CD4-positive, alpha-beta memory T cell (primary cell): ENCODE measurements around the gene ZNF776. TPM values are rescaled to one million over a fixed set of nuclear protein-coding genes. Genes with fewer than 3 reads are reported as not detected.
A peak's percentile ranks its signal among the peaks of the same experiment; 100 is the strongest.

ENCODE experiments used
- CTCF ChIA-PET: fragments of 350-600 bp; sonication (Branson Sonifier 250); formaldehyde crosslinking; loops from one replicate; lab custom pipeline; 2021; ENCODE audit warnings: inconsistent platforms; ENCODE audit not compliant: partially characterized antibody; lab: Charles Lee
- POLR2A ChIA-PET: fragments of 350-600 bp; sonication (Branson Sonifier 250); formaldehyde crosslinking; loops from one replicate; lab custom pipeline; 2021; ENCODE audit not compliant: partially characterized antibody; lab: Charles Lee
- DNase-seq, 5 donors: peaks; one replicate each; pipeline versions ENCODE4 v3.0.0 to v3.0.0-alpha.2; 2020 to 2022; ENCODE audit warnings: mixed read lengths in 1 of 5
- H3K27ac ChIP-seq: one replicate; pipeline ENCODE4 v1.7.0; 2013; ENCODE audit warnings: low read depth, low read length
- H3K27me3 ChIP-seq: 2 replicates; pipeline ENCODE4 v1.7.0; 2013; ENCODE audit warnings: mild to moderate bottlenecking, low read length, moderate library complexity; ENCODE audit not compliant: insufficient read depth
- H3K36me3 ChIP-seq: 2 replicates; pipeline ENCODE4 v1.7.0; 2013; ENCODE audit warnings: mild to moderate bottlenecking, low read length, moderate library complexity; ENCODE audit not compliant: insufficient read depth
- H3K4me1 ChIP-seq: 2 replicates; pipeline ENCODE4 v1.7.0; 2013; ENCODE audit warnings: mild to moderate bottlenecking, low read length, moderate library complexity; ENCODE audit not compliant: insufficient read depth
- H3K4me3 ChIP-seq, 2 donors: one replicate each; pipeline ENCODE4 v1.7.0; 2013; ENCODE audit warnings: low read length in 2 of 2, mild to moderate bottlenecking in 1 of 2
- H3K9me3 ChIP-seq, 2 donors: one replicate each; pipeline ENCODE4 v1.7.0; 2013; ENCODE audit warnings: low read length in 2 of 2, control low read depth in 1 of 2; ENCODE audit not compliant: control insufficient read depth in 1 of 2
- H3K27ac Mint-ChIP-seq, 7 donors: one replicate each; pipeline ENCODE4 v1.8.0; 2020 to 2021; ENCODE audit warnings: mixed read lengths in 7 of 7, mild to moderate bottlenecking in 6 of 7, inconsistent platforms in 3 of 7, moderate library complexity in 3 of 7
- H3K27me3 Mint-ChIP-seq, 2 donors: one replicate each; pipeline ENCODE4 v1.8.0; 2020 to 2021; ENCODE audit warnings: mixed read lengths in 2 of 2
- H3K36me3 Mint-ChIP-seq, 2 donors: one replicate each; pipeline ENCODE4 v1.8.0; 2020 to 2021; ENCODE audit warnings: mixed read lengths in 2 of 2, inconsistent platforms in 1 of 2, mild to moderate bottlenecking in 1 of 2
- H3K4me1 Mint-ChIP-seq, 4 donors: one replicate each; pipeline ENCODE4 v1.8.0; 2020 to 2021; ENCODE audit warnings: mixed read lengths in 4 of 4, mild to moderate bottlenecking in 1 of 4
- H3K4me3 Mint-ChIP-seq, 8 donors: one replicate each; pipeline ENCODE4 v1.8.0; 2020 to 2021; ENCODE audit warnings: mixed read lengths in 8 of 8, mild to moderate bottlenecking in 7 of 8, moderate library complexity in 6 of 8, inconsistent platforms in 3 of 8
- H3K9me3 Mint-ChIP-seq, 8 donors: one replicate each; pipeline ENCODE4 v1.8.0; 2020 to 2021; ENCODE audit warnings: mixed read lengths in 8 of 8, mild to moderate bottlenecking in 5 of 8, inconsistent platforms in 3 of 8, moderate library complexity in 1 of 8
- intact Hi-C: fragments of 100-400 bp; cut with micrococcal nuclease; formaldehyde crosslinking; loops from one replicate; pipeline ENCODE4 v1.15.1; 2023
- polyA plus RNA-seq, 2 donors: library from polyadenylated mRNA; unstranded; fragments of 300-500 nt; fragmentation: Illumina TruSeq; gene quantifications; one replicate each; pipeline ENCODE4 v1.2.3, GENCODE V29; 2021
- total RNA-seq, 2 experiments: library from RNA; stranded (reverse); gene quantifications; one replicate each; pipeline ENCODE4 v1.2.3, GENCODE V29; 2021

The ZNF776 gene
- total RNA-seq (10 to 100 TPM; 38.9 to 40.9 TPM), polyA plus RNA-seq (1 to 10 TPM; 3.3 to 5.7 TPM)

GRCh38 chr19:57746580-57747471 lies at the start of gene ZNF776:
TSS of gene ZNF776 (plus strand) at chr19:57746815. CDS start at chr19:57747059, 244 bp downstream.
- Histone ChIP-seq H3K9me3 (peaks cover 0 to 32% of the 10 kb centered on the region in 2 donors), H3K4me1 (peaks cover 18% of the 10 kb centered on the region), H3K4me3 (peak within 1 kb of the TSS; percentile 78 to 87), H3K36me3 (peaks cover 28% of the 10 kb centered on the region), H3K27ac (peak within 1 kb of the TSS; percentile 77), H3K27me3 (no peaks in the 10 kb centered on the region)
- intact Hi-C loops, result loop anchor here (1.0 to 10.0 kb wide), 8 partner anchors 20 to 312 kb away; partner anchors contain the start of genes ZNF211, ZNF551, ZNF586 and ZNF606
- peaks cover 13 to 37% (median 27%) of the 10 kb centered on the region in 4 donors for H3K4me1 Mint-ChIP-seq
- peaks cover 46 to 47% of the 10 kb centered on the region in 2 donors for H3K36me3 Mint-ChIP-seq
- no peaks in the 10 kb centered on the region for H3K27me3 Mint-ChIP-seq
- peak; percentile 84 to 90 (median 87) for DNase-seq
- POLR2A ChIA-PET, result interaction anchor here (0.9 to 2.8 kb wide), 12 partner anchors 19 to 404 kb away, joined by 3 to 22 read pairs (median 4); partner anchors contain the start of genes ZNF211, ZNF329, ZNF551 and ZNF552
- H3K27ac Mint-ChIP-seq, result peak within 1 kb of the TSS; percentile 76 to 98 (median 94)
- peak within 1 kb of the TSS; percentile 87 to 99 (median 94) for H3K4me3 Mint-ChIP-seq
- CTCF ChIA-PET, result no interaction called here
- peaks cover 0 to 53% (median 46%) of the 10 kb centered on the region in 8 donors for H3K9me3 Mint-ChIP-seq

GRCh38 chr19:57701625-57702024 lies 45.0 kb upstream of the ZNF776 start:
- Histone ChIP-seq H3K9me3 (peaks cover 13 to 52% of the 10 kb centered on the region in 2 donors), H3K27ac (no peak overlapping the region), H3K27me3 (no peaks in the 10 kb centered on the region), H3K36me3 (peaks cover 11% of the 10 kb centered on the region), H3K4me3 (no peak overlapping the region), H3K4me1 (no peaks in the 10 kb centered on the region)
- intact Hi-C loops, result no loop called here
- ChIA-PET POLR2A (no interaction called here), CTCF (no interaction called here)
- peaks cover 71 to 88% of the 10 kb centered on the region in 2 donors for H3K36me3 Mint-ChIP-seq
- H3K27me3 Mint-ChIP-seq, result peaks cover 0 to 1% of the 10 kb centered on the region in 2 donors
- peaks cover 0 to 7% (median 4%) of the 10 kb centered on the region in 4 donors for H3K4me1 Mint-ChIP-seq
- H3K4me3 Mint-ChIP-seq, result peak overlapping the region in 1 of 8 donors; percentile 20
- DNase-seq, result no peak
- no peak overlapping the region for H3K27ac Mint-ChIP-seq
- peaks cover 10 to 95% (median 88%) of the 10 kb centered on the region in 8 donors for H3K9me3 Mint-ChIP-seq

GRCh38 chr19:57706346-57706745 lies 40.3 kb upstream of the ZNF776 start:
- Mint-ChIP-seq H3K9me3 (peaks cover 10 to 99% (median 84%) of the 10 kb centered on the region in 8 donors), H3K4me3 (peak overlapping the region in 4 of 8 donors; percentile 10 to 37 (median 25)), H3K27ac (no peak overlapping the region), H3K36me3 (peaks cover 70 to 75% of the 10 kb centered on the region in 2 donors), H3K27me3 (peaks cover 0 to 1% of the 10 kb centered on the region in 2 donors), H3K4me1 (peaks cover 5 to 23% (median 9%) of the 10 kb centered on the region in 4 donors)
- no peak for DNase-seq
- Histone ChIP-seq H3K27me3 (no peaks in the 10 kb centered on the region), H3K27ac (no peak overlapping the region), H3K36me3 (peaks cover 11% of the 10 kb centered on the region), H3K4me3 (no peak overlapping the region), H3K9me3 (peaks cover 11 to 54% of the 10 kb centered on the region in 2 donors), H3K4me1 (peaks cover 5% of the 10 kb centered on the region)
- ChIA-PET CTCF (no interaction called here), POLR2A (no interaction called here)
- intact Hi-C loops, result no loop called here

- Histone ChIP-seq H3K36me3 (no peaks in the 10 kb centered on the region), H3K27ac (peak within 1 kb of the TSS; percentile 66), H3K4me1 (peaks cover 5% of the 10 kb centered on the region), H3K9me3 (peaks cover 0 to 34% of the 10 kb centered on the region in 2 donors), H3K4me3 (peak within 1 kb of the TSS; percentile 24 to 42), H3K27me3 (no peaks in the 10 kb centered on the region)
- peak in 4 of 5 donors; percentile 40 to 75 (median 44) for DNase-seq
- Mint-ChIP-seq H3K4me1 (peaks cover 5 to 23% (median 9%) of the 10 kb centered on the region in 4 donors), H3K36me3 (peaks cover 61 to 68% of the 10 kb centered on the region in 2 donors), H3K27ac (peak within 1 kb of the TSS; percentile 64 to 96 (median 85)), H3K9me3 (peaks cover 5 to 96% (median 81%) of the 10 kb centered on the region in 8 donors), H3K4me3 (peak within 1 kb of the TSS; percentile 73 to 96 (median 84)), H3K27me3 (peaks cover 0 to 1% of the 10 kb centered on the region in 2 donors)
- ChIA-PET POLR2A (interaction anchor here (0.5 to 1.9 kb wide), 5 partner anchors 19 to 752 kb away, joined by 3 to 13 read pairs (median 3); partner anchors contain the start of gene ZNF671), CTCF (interaction anchor here (1.5 kb wide), 1 partner anchor 18 kb away, joined by 3 read pairs; the partner anchor contains the start of gene ZNF671)
- intact Hi-C loops, result no loop called here
Measured at GRCh38 chr19:57708641-57709361, 37.8 kb upstream of the ZNF776 start, which contains the start of gene ZNF154. TSS of gene ZNF154 (minus strand) at chr19:57709204. CDS start at chr19:57708971, 233 bp downstream.

- CTCF ChIA-PET, result interaction anchor here (1.5 kb wide), 1 partner anchor 18 kb away, joined by 3 read pairs; the partner anchor contains the start of gene ZNF671
- Mint-ChIP-seq H3K9me3 (peaks cover 2 to 96% (median 82%) of the 10 kb centered on the region in 8 donors), H3K36me3 (peaks cover 60 to 67% of the 10 kb centered on the region in 2 donors), H3K27me3 (peaks cover 0 to 1% of the 10 kb centered on the region in 2 donors), H3K27ac (peak overlapping the region in 2 of 7 donors; percentile 52 to 96), H3K4me1 (peaks cover 5 to 23% (median 9%) of the 10 kb centered on the region in 4 donors), H3K4me3 (peak overlapping the region in 4 of 8 donors; percentile 83 to 96 (median 88))
- H3K27ac ChIP-seq, result no peak overlapping the region
- no peaks in the 10 kb centered on the region for H3K27me3 ChIP-seq
- POLR2A ChIA-PET, result interaction anchor here (0.5 to 1.9 kb wide), 3 partner anchors 18 to 751 kb away, joined by 3 to 13 read pairs (median 3); partner anchors contain the start of gene ZNF671
- H3K4me1 ChIP-seq, result peaks cover 5% of the 10 kb centered on the region
- intact Hi-C loops, result no loop called here
- H3K9me3 ChIP-seq, result peaks cover 0 to 34% of the 10 kb centered on the region in 2 donors
- peak overlapping the region in 1 of 2 donors; percentile 40 for H3K4me3 ChIP-seq
- no peak for DNase-seq
- H3K36me3 ChIP-seq, result no peaks in the 10 kb centered on the region
Measured at GRCh38 chr19:57709616-57710015, 37.0 kb upstream of the ZNF776 start.

GRCh38 chr19:57712222-57712621 lies 34.4 kb upstream of the ZNF776 start:
- intact Hi-C loops, result no loop called here
- CTCF ChIA-PET, result no interaction called here

More at GRCh38 chr19:57712222-57712621, 34.4 kb upstream of the ZNF776 start:
- POLR2A ChIA-PET, result no interaction called here
- Mint-ChIP-seq H3K36me3 (peaks cover 56 to 61% of the 10 kb centered on the region in 2 donors), H3K9me3 (peaks cover 2 to 95% (median 78%) of the 10 kb centered on the region in 8 donors), H3K4me3 (no peak overlapping the region), H3K27ac (no peak overlapping the region), H3K27me3 (no peaks in the 10 kb centered on the region), H3K4me1 (peaks cover 3 to 15% (median 6%) of the 10 kb centered on the region in 4 donors)
- H3K4me3 ChIP-seq, result no peak overlapping the region
- H3K4me1 ChIP-seq, result peaks cover 5% of the 10 kb centered on the region
- peaks cover 0 to 21% of the 10 kb centered on the region in 2 donors for H3K9me3 ChIP-seq
- no peaks in the 10 kb centered on the region for H3K27me3 ChIP-seq
- DNase-seq, result no peak
- H3K27ac ChIP-seq, result no peak overlapping the region
- no peaks in the 10 kb centered on the region for H3K36me3 ChIP-seq
